Keratinocyte (primary cell): ENCODE results near the gene STIMATE. TPM values are rescaled to one million over a fixed set of nuclear protein-coding genes. Genes with fewer than 3 reads are reported as not detected.

ENCODE experiments used
- DNase-seq: peaks from one replicate; pipeline ENCODE4 v3.0.0-alpha.2; 2011; ENCODE audit warnings: low read depth, missing footprints, low spot score
- FAIRE-seq: peaks from 2 replicates; lab custom pipeline; 2011; peaks lifted over from hg19 to GRCh38; lab: Jason Lieb, UNC
- H2AFZ ChIP-seq: 2 replicates; pipeline ENCODE4 v1.6.0; 2012; ENCODE audit warnings: low read length, control low read depth, inconsistent platforms; ENCODE audit not compliant: control insufficient read depth
- H3K27ac ChIP-seq: 2 replicates; pipeline ENCODE4 v1.5.1; 2011; ENCODE audit warnings: low read length; ENCODE audit not compliant: control insufficient read depth, insufficient read depth
- H3K27me3 ChIP-seq: 3 replicates; pipeline ENCODE4 v1.6.0; 2011; ENCODE audit warnings: low read length; ENCODE audit not compliant: control insufficient read depth, insufficient read depth; ENCODE audit errors: extremely low read depth
- H3K36me3 ChIP-seq, 2 experiments: 2 replicates in 1 of 2; 3 replicates in 1 of 2; pipeline ENCODE4 v1.5.1; 2011; ENCODE audit warnings: low read length in 2 of 2, mild to moderate bottlenecking in 1 of 2; ENCODE audit not compliant: control insufficient read depth in 2 of 2, insufficient read depth in 2 of 2; ENCODE audit errors: extremely low read depth in 1 of 2
- H3K4me1 ChIP-seq: 3 replicates; pipeline ENCODE4 v1.5.1; 2011; ENCODE audit warnings: low read length; ENCODE audit not compliant: control insufficient read depth, insufficient read depth; ENCODE audit errors: extremely low read depth
- H3K4me2 ChIP-seq: 3 replicates; pipeline ENCODE4 v1.6.0; 2011; ENCODE audit warnings: low read depth, low read length; ENCODE audit not compliant: control insufficient read depth, insufficient read depth; ENCODE audit errors: extremely low read depth
- H3K4me3 ChIP-seq, 3 experiments: fragments of 200-600 bp in 1 of 3; sonication (generic) in 1 of 3; 2 replicates in 2 of 3; 3 replicates in 1 of 3; pipeline ENCODE4 v1.5.1; 2011 to 2016; ENCODE audit warnings: low read length in 3 of 3, mild to moderate bottlenecking in 3 of 3, control low read depth in 2 of 3, inconsistent platforms in 1 of 3, low read depth in 1 of 3, mixed read lengths in 1 of 3, mixed run types in 1 of 3, moderate library complexity in 1 of 3; ENCODE audit not compliant: control insufficient read depth in 2 of 3, insufficient read depth in 2 of 3; ENCODE audit errors: extremely low read depth in 1 of 3
- H3K79me2 ChIP-seq: 2 replicates; pipeline ENCODE4 v1.6.0; 2012; ENCODE audit warnings: low read length; ENCODE audit not compliant: control insufficient read depth, insufficient read depth
- H3K9ac ChIP-seq: 3 replicates; pipeline ENCODE4 v1.6.0; 2011; ENCODE audit warnings: low read length; ENCODE audit not compliant: control insufficient read depth, insufficient read depth; ENCODE audit errors: extremely low read depth
- H3K9me1 ChIP-seq: 3 replicates; pipeline ENCODE4 v1.6.0; 2011; ENCODE audit warnings: low read length; ENCODE audit not compliant: control insufficient read depth, insufficient read depth; ENCODE audit errors: extremely low read depth
- H3K9me3 ChIP-seq: 2 replicates; pipeline ENCODE4 v1.5.1; 2012; ENCODE audit warnings: low read depth, low read length; ENCODE audit not compliant: control insufficient read depth
- H4K20me1 ChIP-seq: 3 replicates; pipeline ENCODE4 v1.6.0; 2011; ENCODE audit warnings: low read length; ENCODE audit not compliant: control insufficient read depth, insufficient read depth; ENCODE audit errors: extremely low read depth
- CTCF ChIP-seq, 3 experiments: IDR thresholded peaks in 1 of 3; conservative IDR thresholded peaks in 1 of 3; optimal IDR thresholded peaks in 1 of 3; 2 replicates in 2 of 3; 3 replicates in 1 of 3; pipeline versions ENCODE3 to v1.5.1; 2011; ENCODE audit warnings: low read length in 3 of 3, mild to moderate bottlenecking in 3 of 3, moderate library complexity in 2 of 3, control low read depth in 1 of 3, inconsistent platforms in 1 of 3; ENCODE audit not compliant: insufficient read depth in 2 of 3; ENCODE audit errors: extremely low read depth in 1 of 3
- EZH2 ChIP-seq: IDR thresholded peaks from one replicate; pipeline ENCODE4 v1.6.1; 2012; ENCODE audit warnings: inconsistent platforms, mild to moderate bottlenecking, low read length, moderate library complexity
- dilution Hi-C: fragments of 300-500 bp; cut with MboI; formaldehyde crosslinking; loops from one replicate; pipeline ENCODE4 v1.7.0; 2020; ENCODE audit warnings: low sequenced_read_pairs; ENCODE audit not compliant: extremely low pct_ligation_motif_present
- polyA plus RNA-seq, 5 experiments: library from polyadenylated mRNA; depleted of rRNA in 3 of 5; stranded (reverse) in 3 of 5; stranded (forward) in 1 of 5; unstranded in 1 of 5; fragments of >200 nt; gene quantifications; 1 replicate in 1 of 5; 2 replicates in 3 of 5; 3 replicates in 1 of 5; pipeline versions ENCODE4 v1.2.1 to v1.2.3, GENCODE V29; 2011 to 2012; ENCODE audit warnings: missing spikeins in 2 of 5, low read depth in 1 of 5, low replicate concordance in 1 of 5

The STIMATE gene
- polyA plus RNA-seq, 1 donor (not counting 4 experiments of a cell fraction or from before 2014, with no cell fraction given), result 8.2 TPM

- DNase-seq, result no peak
- no peak for TF ChIP-seq CTCF (optimal IDR thresholded peaks at IDR 0.05 in 1 of 3, IDR thresholded peaks at IDR 0.05 in 1 of 3, conservative IDR thresholded peaks at IDR 0.05 in 1 of 3; ENCODE audit: extremely low read depth in 1 of 3, insufficient read depth in 2 of 3, low read length in 3 of 3)
- no peak for TF ChIP-seq EZH2
- FAIRE-seq, result no peak
- H3K4me2 ChIP-seq, result no peak overlapping the region
- no peak overlapping the region for H3K9ac ChIP-seq
- H3K4me3 ChIP-seq, result no peak overlapping the region
- no peak overlapping the region for H3K27ac ChIP-seq
- H4K20me1 ChIP-seq, result no peaks in the 10 kb centered on the region
- H3K9me1 ChIP-seq, result peaks cover 2% of the 10 kb centered on the region
- peaks cover 16% of the 10 kb centered on the region for H3K27me3 ChIP-seq
- H3K9me3 ChIP-seq, result no peaks in the 10 kb centered on the region
- H3K36me3 ChIP-seq, result no peaks in the 10 kb centered on the region
- no peak overlapping the region for H2AFZ ChIP-seq
- dilution Hi-C loops, result no loop called here
- peaks cover 4% of the 10 kb centered on the region for H3K4me1 ChIP-seq
- H3K79me2 ChIP-seq, result no peaks in the 10 kb centered on the region
Observed at GRCh38 chr3:52796411-52796810, 100.9 kb downstream of the STIMATE start.

- Histone ChIP-seq H3K9me1 (peaks cover 2% of the 10 kb centered on the region), H3K27me3 (peaks cover 16% of the 10 kb centered on the region), H3K4me2 (no peak overlapping the region), H3K4me3 (no peak overlapping the region), H4K20me1 (no peaks in the 10 kb centered on the region), H3K9ac (no peak overlapping the region), H2AFZ (no peak overlapping the region), H3K27ac (no peak overlapping the region), H3K9me3 (no peaks in the 10 kb centered on the region), H3K36me3 (no peaks in the 10 kb centered on the region), H3K4me1 (peaks cover 4% of the 10 kb centered on the region), H3K79me2 (no peaks in the 10 kb centered on the region)
- FAIRE-seq (no peak), DNase-seq (no peak)
- dilution Hi-C loops, result no loop called here
- no peak for TF ChIP-seq CTCF (optimal IDR thresholded peaks at IDR 0.05 in 1 of 3, IDR thresholded peaks at IDR 0.05 in 1 of 3, conservative IDR thresholded peaks at IDR 0.05 in 1 of 3; ENCODE audit: extremely low read depth in 1 of 3, insufficient read depth in 2 of 3, low read length in 3 of 3)
- TF ChIP-seq EZH2, result no peak
Observed at GRCh38 chr3:52795298-52795900, 101.9 kb downstream of the STIMATE start.
